ENCODE data around the gene PCED1B.
A peak's percentile ranks its signal among the peaks of the same experiment; 100 is the strongest.

The PCED1B gene

GRCh38 chr12:47067771-47068431, 11.5 kb upstream of the PCED1B start:
- no peak for DNase-seq (ENCODE audit: low read depth)

- no peak for DNase-seq (ENCODE audit: low read depth)
Observed at GRCh38 chr12:47068539-47068938, 10.9 kb upstream of the PCED1B start.

DNA sequence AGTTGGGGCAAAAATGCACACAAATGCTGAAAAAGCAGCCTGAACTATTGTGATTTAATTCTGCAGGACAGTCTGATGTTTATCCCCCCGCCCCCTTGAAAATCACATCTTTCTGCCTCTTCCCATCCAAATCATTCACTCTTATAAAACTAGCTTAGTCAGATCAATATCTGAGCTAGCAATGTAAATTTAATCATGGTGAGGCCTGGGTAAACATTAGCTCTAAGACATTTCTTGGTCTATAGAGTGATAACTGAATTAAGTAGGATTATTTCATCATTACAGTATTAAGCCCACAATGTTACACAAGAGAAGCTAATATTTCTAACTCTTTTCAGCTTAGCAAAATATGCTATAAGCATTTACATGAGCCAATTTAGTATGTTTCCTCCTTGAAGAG, 9.1 kb upstream of the PCED1B start:
- DNase-seq (ENCODE audit: low read depth) = no peak

- DNase-seq (ENCODE audit: low read depth) = no peak
Observed at GRCh38 chr12:47071241-47071852, 8.1 kb upstream of the PCED1B start.

DNA sequence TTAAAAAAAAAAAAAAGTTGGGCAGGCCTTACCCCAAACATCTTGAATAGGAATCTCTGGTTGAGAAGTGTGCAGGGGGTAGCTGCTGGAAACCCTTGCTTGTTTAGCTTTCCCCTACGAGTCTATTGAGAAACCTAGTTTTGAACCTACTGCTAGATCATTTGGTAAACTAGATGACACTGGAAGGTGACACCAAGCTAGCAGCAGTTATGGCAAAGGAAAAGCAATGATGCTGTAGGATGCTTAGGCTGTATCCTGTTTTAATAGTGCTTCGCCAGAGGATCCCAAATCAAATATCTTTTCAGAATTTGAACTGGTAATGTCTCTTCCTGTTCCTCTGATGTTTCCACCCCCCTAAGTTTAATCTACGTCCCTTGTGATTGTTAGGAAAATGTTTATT, 5.5 kb upstream of the PCED1B start:
- no peak for DNase-seq (ENCODE audit: low read depth)

- DNase-seq (ENCODE audit: low read depth) = no peak
Observed at GRCh38 chr12:47074757-47075156, 4.7 kb upstream of the PCED1B start.

DNA sequence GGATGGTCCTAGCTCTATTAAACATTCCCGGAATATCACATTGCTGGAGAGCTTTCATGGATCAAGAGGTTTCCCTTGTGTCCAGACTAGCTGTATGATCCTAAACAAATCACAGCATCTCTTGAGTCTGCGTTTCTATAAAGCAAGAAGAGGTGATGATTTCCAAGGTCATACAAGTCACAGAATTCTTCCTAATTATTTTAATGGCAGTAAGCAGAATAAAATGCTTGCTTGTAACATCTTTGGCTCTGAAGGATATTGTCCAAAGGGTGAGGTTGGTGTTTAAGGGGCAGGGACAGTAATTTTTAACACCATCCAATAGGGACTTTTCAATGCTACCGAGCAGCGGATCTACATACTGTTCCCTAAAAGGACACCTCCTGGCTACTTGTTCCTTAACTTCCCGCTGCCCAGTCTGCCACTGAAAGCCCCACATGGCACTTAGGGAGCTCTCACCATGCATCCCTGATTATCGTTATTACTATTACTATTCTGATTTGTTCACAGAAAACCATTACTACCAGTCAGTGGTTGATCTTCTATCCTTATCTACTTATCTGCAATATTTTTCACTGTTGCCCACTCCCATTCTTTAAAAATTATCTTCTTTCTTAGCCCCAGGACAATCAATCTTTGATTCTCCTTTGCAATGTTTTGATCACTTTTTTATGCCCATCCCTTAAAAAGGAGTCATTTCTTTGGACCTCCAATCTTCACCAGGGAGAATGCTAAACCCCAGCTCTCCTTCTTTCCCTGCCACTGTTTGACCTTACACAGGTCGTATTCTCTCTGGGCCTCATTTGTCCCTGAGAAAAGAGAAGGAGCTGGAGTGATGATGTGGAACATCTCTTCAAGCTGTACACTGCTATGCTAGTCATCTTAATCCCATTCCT, 4.0 kb upstream of the PCED1B start:
- no peak for DNase-seq (ENCODE audit: low read depth)

- DNase-seq (ENCODE audit: low read depth) = no peak
Observed at GRCh38 chr12:47077206-47078085, 2.0 kb upstream of the PCED1B start.

GRCh38 chr12:47078086-47078395, 1.4 kb upstream of the PCED1B start:
- DNase-seq (ENCODE audit: low read depth) = no peak

DNA sequence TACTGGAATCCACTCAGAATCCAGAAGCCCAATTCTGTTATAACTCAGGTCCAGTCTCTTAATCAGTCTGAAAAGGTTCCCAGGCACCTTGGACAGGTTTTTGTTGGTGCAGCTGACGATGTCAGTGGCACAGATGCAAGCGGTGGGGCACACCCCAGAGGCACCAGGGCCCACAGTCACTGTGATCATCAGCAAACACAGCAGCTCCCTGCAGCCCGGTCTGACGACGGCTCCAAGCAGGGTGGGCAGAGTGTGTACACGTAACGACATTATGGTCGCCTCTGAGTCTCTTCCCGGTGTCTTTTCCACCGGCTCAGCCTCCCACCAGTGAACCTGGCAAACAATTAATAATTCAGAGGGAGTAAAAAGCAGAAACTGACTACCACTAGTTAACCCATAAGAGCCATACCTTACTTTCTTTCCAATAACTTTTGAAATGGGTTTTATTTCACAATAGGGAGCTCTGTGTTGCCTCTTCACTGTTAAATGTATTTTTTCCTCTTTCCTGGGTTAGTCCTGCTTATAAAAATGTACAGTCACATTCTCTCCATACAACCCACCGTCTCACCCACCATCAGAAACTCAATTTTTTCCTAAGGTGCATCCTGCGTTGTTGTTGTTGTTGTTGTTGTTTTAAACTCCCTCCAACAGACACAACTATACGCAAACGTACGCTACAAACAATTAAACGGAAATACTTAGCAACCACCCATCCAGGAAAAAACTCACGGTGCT, 521 bp upstream of the PCED1B start:
- no peak for DNase-seq (ENCODE audit: low read depth)

DNA sequence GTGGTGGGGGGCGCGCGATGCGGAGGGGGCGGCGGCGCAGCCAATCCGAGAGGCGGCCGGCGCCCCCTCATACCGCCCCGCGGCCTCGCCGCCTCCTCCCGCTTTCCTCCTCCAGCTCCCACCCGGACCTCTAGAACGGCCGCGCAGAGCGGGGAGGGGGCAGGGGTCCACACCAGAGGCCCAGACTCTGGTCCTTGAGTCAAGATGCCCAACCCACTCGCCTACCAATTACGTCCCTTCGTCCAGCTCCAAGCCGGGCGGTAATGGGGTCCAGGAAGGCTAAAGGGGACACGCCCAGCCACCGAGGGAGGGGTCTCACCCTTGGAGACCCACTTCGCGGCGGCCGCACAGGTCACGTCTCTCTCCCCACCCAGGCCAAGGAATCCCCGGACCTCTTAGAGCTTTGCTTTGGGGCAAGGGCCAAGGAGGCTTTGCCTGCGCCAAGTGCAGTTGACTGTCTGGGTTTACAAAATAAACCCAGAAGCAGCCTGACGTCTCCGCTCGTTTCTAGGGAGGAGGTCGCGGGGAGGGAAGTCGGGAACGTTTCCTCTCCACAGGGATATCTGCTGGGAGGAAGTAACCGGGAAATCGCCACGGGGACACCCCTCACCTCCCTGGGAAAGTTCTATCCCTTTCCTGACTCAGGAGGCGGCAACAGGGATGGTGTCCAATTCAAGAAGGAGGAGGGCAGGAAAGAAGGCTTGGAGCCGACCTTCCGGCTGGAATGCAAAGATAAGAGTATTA, 732 bp downstream of the PCED1B start:
- DNase-seq (ENCODE audit: low read depth) = peak; percentile 15

- DNase-seq (ENCODE audit: low read depth) = peak; percentile 21
Observed at GRCh38 chr12:47080725-47081502, 1.5 kb downstream of the PCED1B start.

DNA sequence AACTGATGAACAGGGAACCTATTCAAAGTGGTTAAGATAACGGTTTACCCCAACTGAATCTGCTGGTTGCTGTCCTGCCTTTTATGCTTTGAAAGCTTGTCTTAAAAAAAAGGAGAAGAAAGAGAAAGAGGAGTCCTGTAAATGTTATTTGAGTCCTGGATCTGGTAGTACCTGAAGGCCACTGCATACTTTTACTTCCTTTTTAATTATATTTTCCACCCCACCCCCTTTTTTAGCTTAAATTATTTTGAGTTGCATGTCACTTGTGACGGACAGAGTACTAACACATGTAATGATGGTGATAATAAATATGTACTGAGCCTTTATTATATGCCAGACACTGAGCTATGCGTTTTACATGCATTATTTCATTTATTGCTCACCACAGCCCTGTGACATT, 2.9 kb downstream of the PCED1B start:
- DNase-seq (ENCODE audit: low read depth) = no peak

DNA sequence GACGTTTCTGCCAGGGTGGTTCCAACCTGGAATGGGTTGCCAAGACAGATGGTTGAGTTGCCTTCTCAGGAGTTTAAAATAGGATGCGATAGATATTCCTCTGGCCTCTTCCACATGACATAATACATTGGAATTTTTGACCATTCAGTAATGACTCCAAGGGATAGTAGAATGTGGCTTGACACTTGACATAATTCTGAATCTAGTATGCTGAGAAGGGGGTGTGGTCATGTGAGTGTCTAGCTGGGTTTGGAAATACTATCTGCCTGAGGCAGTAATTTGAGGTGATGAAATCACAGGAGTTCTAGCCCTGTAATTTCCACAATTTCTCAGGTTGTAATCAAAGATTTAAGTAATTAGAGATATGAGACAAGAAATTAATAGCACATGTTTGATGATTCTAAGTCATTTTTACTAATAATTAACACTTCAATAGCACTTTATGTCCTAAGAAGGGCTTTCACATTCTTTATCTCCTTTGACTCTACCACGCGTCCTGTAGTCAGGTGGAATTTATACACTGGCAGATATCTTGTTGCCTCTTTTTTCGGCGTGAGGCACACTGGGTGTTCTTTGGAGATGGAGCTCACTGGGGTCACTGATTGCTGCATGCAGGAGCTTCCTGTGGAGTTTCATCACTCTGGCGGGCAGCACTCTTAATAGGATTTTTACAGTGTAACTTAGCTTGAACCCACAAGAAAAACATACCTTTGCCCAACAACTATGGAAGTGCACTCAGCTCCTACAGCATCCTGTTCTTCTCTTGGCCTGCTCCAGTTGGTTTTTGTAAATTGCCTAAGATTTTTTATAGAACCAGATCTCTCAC, 3.6 kb downstream of the PCED1B start:
- no peak for DNase-seq (ENCODE audit: low read depth)

GRCh38 chr12:47084172-47084571, 4.8 kb downstream of the PCED1B start:
- no peak for DNase-seq (ENCODE audit: low read depth)

DNA sequence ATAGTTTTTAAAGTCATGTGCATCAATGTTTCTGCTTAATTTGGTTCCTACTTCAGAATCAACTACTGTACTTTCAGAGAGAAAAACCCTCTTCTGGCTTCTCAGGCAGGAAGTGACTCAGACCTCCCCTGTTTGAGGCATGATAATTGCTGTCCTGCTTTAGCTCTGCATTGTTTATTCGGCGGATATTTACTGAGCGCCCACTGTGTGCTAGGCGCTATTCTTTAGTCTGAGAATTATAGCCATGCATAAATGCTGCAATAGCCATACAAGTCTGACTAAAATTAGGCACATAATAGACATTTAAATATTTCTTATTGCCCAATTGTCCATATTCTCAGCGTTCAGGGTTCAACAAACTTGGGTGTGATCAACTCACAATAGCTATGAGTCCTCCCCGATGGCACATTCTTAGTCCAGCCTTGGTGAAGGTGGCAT, 6.4 kb downstream of the PCED1B start:
- no peak for DNase-seq (ENCODE audit: low read depth)

GRCh38 chr12:47087088-47087688, 7.8 kb downstream of the PCED1B start:
- no peak for DNase-seq (ENCODE audit: low read depth)
